PC-9 (cell line): ENCODE results near the gene RTN1. TPM values are rescaled to one million over a fixed set of nuclear protein-coding genes. Genes with fewer than 3 reads are reported as not detected.

Experiments used
- BruUV-seq: library from RNA; stranded (reverse); fragments of 400-500 nt; replicated peaks from 2 replicates; lab custom pipeline; 2021; lab: Mats Ljungman, UMichigan
- CTCF ChIA-PET: fragments of 300-600 bp; sonication (Branson Sonifier 250); formaldehyde crosslinking; loops from one replicate; lab custom pipeline; 2022; ENCODE audit warnings: antibody characterized with exemption; lab: Charles Lee
- POLR2A ChIA-PET: fragments of 300-600 bp; sonication (Branson Sonifier 250); formaldehyde crosslinking; loops from one replicate; lab custom pipeline; 2022; ENCODE audit warnings: antibody characterized with exemption; ENCODE audit not compliant: unreplicated experiment; lab: Charles Lee
- DNase-seq, 2 experiments: peaks; one replicate each; pipeline versions ENCODE4 v3.0.0 to v3.0.0-alpha.2; 2015 to 2022; ENCODE audit warnings: mixed read lengths in 1 of 2
- H2AFZ ChIP-seq: fragments of 200-600 bp; sonication (generic); 2 replicates; pipeline ENCODE4 v1.8.1; 2017; ENCODE audit warnings: antibody characterized with exemption
- H3F3A ChIP-seq: fragments of 200-600 bp; sonication (generic); 2 replicates; pipeline ENCODE4 v1.8.1; 2017; ENCODE audit warnings: antibody characterized with exemption, mild to moderate bottlenecking, low read depth; ENCODE audit not compliant: insufficient read depth
- H3K27ac ChIP-seq: fragments of 200-600 bp; sonication (generic); 2 replicates; pipeline ENCODE4 v1.6.1; 2016; ENCODE audit warnings: mixed run types
- H3K27me3 ChIP-seq: fragments of 200-600 bp; sonication (generic); 2 replicates; pipeline ENCODE4 v1.6.1; 2016; ENCODE audit warnings: low read depth, mixed run types; ENCODE audit not compliant: insufficient read depth
- H3K36me3 ChIP-seq: fragments of 200-600 bp; sonication (generic); 2 replicates; pipeline ENCODE4 v1.6.1; 2016; ENCODE audit warnings: low read depth, mixed run types
- H3K4me1 ChIP-seq: fragments of 200-600 bp; sonication (generic); replicated peaks from 2 replicates; pipeline ENCODE4 v1.6.1; 2016; ENCODE audit warnings: mixed run types; ENCODE audit not compliant: insufficient read depth
- H3K4me2 ChIP-seq: fragments of 200-600 bp; sonication (generic); 2 replicates; pipeline ENCODE4 v1.6.1; 2017; ENCODE audit warnings: mixed run types
- H3K4me3 ChIP-seq: fragments of 200-600 bp; sonication (generic); 2 replicates; pipeline ENCODE4 v1.6.1; 2016; ENCODE audit warnings: mixed run types
- H3K79me2 ChIP-seq: fragments of 200-600 bp; sonication (generic); 2 replicates; pipeline ENCODE4 v1.6.1; 2017; ENCODE audit warnings: low read depth, mixed run types
- H3K9me2 ChIP-seq: fragments of 200-600 bp; sonication (generic); 2 replicates; pipeline ENCODE4 v1.8.1; 2017; ENCODE audit warnings: mild to moderate bottlenecking; ENCODE audit not compliant: insufficient read depth
- H3K9me3 ChIP-seq: fragments of 200-600 bp; sonication (generic); 2 replicates; pipeline ENCODE4 v1.8.1; 2016; ENCODE audit warnings: low read depth; ENCODE audit not compliant: insufficient read depth
- H4K20me1 ChIP-seq: fragments of 200-600 bp; sonication (generic); 2 replicates; pipeline ENCODE4 v1.8.1; 2017; ENCODE audit not compliant: insufficient read depth
- EZH2 ChIP-seq: fragments of 200-600 bp; sonication (generic); IDR thresholded peaks from 2 replicates; pipeline ENCODE4 v1.8.0; 2017; ENCODE audit warnings: antibody characterized with exemption, low read depth
- intact Hi-C: fragments of 100-400 bp; cut with micrococcal nuclease; formaldehyde crosslinking; loops from one replicate; pipeline ENCODE4 v1.10.0; 2022; ENCODE audit not compliant: unreplicated experiment
- total RNA-seq: library from RNA; stranded (reverse); gene quantifications from 2 replicates; pipeline ENCODE4 v1.2.3, GENCODE V29; 2021
- TF ChIP-seq, protein P1 (sequence below): fragments of 200-600 bp; sonication (generic); conservative IDR thresholded peaks from 2 replicates; pipeline ENCODE4 v1.6.1; 2017; ENCODE audit warnings: mixed run types, antibody characterized with exemption, mild to moderate bottlenecking, moderate library complexity

RTN1 gene
- total RNA-seq, 1 experiment from 2014 or later: not detected

DNA sequence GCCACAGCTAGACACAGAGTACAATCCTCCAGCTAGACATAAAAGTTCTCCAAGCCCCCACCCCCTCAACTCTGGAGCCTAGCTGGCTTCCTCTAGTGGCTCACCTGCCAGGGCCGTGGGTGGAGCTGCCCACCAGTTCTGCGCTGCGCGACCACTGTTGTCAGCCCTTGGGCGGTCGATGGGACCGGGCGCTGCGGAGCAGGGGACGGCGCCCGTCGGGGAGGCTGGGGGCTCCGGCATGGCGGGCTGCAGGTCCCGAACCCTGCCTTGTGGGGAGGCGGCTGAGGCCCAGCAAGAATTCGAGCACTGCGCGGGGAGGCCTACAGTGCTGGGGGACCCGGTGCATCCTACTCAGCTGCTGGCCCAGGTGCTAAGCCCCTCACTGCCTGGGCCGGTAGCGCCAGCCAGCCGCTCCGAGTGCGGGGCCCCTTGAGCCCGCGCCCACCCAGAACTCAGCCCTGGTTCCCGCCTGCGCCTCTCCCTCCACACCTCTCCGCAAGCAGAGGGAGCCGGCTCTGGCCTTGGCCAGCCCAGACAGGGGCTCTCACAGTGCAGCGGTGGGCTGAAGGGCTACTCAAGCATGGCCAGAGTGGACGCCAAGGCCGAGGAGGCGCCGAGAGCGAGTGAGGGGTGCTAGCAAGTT, 51.0 kb downstream of the RTN1 start:
- TF ChIP-seq, protein P1, sequence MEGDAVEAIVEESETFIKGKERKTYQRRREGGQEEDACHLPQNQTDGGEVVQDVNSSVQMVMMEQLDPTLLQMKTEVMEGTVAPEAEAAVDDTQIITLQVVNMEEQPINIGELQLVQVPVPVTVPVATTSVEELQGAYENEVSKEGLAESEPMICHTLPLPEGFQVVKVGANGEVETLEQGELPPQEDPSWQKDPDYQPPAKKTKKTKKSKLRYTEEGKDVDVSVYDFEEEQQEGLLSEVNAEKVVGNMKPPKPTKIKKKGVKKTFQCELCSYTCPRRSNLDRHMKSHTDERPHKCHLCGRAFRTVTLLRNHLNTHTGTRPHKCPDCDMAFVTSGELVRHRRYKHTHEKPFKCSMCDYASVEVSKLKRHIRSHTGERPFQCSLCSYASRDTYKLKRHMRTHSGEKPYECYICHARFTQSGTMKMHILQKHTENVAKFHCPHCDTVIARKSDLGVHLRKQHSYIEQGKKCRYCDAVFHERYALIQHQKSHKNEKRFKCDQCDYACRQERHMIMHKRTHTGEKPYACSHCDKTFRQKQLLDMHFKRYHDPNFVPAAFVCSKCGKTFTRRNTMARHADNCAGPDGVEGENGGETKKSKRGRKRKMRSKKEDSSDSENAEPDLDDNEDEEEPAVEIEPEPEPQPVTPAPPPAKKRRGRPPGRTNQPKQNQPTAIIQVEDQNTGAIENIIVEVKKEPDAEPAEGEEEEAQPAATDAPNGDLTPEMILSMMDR: no peak
- no peak for TF ChIP-seq EZH2
- CTCF ChIA-PET: no interaction called here

DNA sequence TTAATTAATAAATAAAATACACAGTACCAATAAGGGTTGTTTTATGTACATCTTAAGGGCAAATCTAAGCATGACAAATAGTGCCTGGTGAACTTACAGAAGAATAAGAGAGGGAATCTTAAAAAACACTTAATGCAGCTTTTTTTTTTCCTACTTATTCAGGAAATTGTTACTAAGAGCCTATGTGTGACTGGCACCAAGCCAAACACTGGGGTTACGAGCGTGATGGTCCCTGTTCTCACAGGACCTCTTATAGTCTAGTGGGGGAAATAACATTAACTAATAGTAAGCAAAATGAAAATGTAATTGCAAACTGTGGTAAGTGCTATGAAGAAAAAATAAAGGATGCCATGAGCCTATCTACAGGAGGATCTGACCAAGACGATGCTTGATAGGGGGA, 53.6 kb downstream of the RTN1 start:
- no peak overlapping the region for H3K4me3 ChIP-seq
- H4K20me1 ChIP-seq: no peaks in the 10 kb centered on the region
- H2AFZ ChIP-seq: no peak overlapping the region
- no peaks in the 10 kb centered on the region for H3K9me3 ChIP-seq
- ChIA-PET CTCF (no interaction called here), POLR2A (no interaction called here)
- H3F3A ChIP-seq: no peaks in the 10 kb centered on the region
- intact Hi-C loops: no loop called here
- no peaks in the 10 kb centered on the region for H3K79me2 ChIP-seq
- H3K4me2 ChIP-seq: no peak overlapping the region
- no peaks in the 10 kb centered on the region for H3K36me3 ChIP-seq
- H3K4me1 ChIP-seq: no peaks in the 10 kb centered on the region
- no peak overlapping the region for H3K27ac ChIP-seq
- no peaks in the 10 kb centered on the region for H3K27me3 ChIP-seq
- DNase-seq: no peak
- no peaks in the 10 kb centered on the region for H3K9me2 ChIP-seq
- no peak for TF ChIP-seq EZH2
- TF ChIP-seq, protein P1: no peak
- no TSS peak for BruUV-seq

More for the DNA sequence above, 51.0 kb downstream of the RTN1 start:
- no peak overlapping the region for H3K27ac ChIP-seq
- H3K4me2 ChIP-seq: no peak overlapping the region
- H3F3A ChIP-seq: no peaks in the 10 kb centered on the region
- H3K36me3 ChIP-seq: no peaks in the 10 kb centered on the region
- H3K79me2 ChIP-seq: no peaks in the 10 kb centered on the region
- intact Hi-C loops: no loop called here
- no TSS peak for BruUV-seq
- no peaks in the 10 kb centered on the region for H3K4me1 ChIP-seq
- no peaks in the 10 kb centered on the region for H4K20me1 ChIP-seq
- no peak for DNase-seq
- no peaks in the 10 kb centered on the region for H3K9me2 ChIP-seq
- H2AFZ ChIP-seq: no peak overlapping the region
- H3K4me3 ChIP-seq: no peak overlapping the region
- POLR2A ChIA-PET: no interaction called here
- no peaks in the 10 kb centered on the region for H3K27me3 ChIP-seq
- no peaks in the 10 kb centered on the region for H3K9me3 ChIP-seq

DNA sequence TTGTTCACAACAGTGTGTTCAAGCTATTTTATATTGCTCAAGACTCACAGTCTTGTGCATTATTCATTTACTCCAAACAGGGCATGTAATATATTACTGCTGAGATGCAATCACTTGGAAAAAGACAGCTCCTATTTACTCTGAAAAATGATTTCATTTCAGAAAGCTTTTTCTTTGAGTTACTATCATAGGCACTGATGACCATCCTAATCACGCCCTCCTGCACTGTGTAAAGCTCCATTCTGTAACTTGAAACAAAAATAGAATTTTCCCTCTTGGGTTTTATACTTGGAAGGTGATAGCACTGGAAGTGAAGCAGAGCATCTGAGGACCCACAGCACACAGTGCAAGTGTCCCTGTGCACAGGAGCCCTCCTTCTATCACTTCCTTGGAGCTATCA, 55.6 kb downstream of the RTN1 start:
- Histone ChIP-seq H4K20me1 (no peaks in the 10 kb centered on the region), H3K4me3 (no peak overlapping the region), H3F3A (no peaks in the 10 kb centered on the region), H3K4me2 (no peak overlapping the region), H3K27me3 (no peaks in the 10 kb centered on the region), H3K9me2 (no peaks in the 10 kb centered on the region), H2AFZ (no peak overlapping the region), H3K9me3 (no peaks in the 10 kb centered on the region), H3K4me1 (no peaks in the 10 kb centered on the region), H3K27ac (no peak overlapping the region), H3K79me2 (no peaks in the 10 kb centered on the region), H3K36me3 (no peaks in the 10 kb centered on the region)
- no peak for DNase-seq
- TF ChIP-seq, protein P1: no peak
- TF ChIP-seq EZH2: no peak
- intact Hi-C loops: no loop called here
- ChIA-PET CTCF (no interaction called here), POLR2A (no interaction called here)
- BruUV-seq: no TSS peak
